Measurements from ENCODE around the gene RPS13.
"Not testable (repeated sequence)": the region's sequence is repeated elsewhere in the genome, so short reads cannot be mapped to it uniquely, and the experiment has no call there.

Gene RPS13

DNA sequence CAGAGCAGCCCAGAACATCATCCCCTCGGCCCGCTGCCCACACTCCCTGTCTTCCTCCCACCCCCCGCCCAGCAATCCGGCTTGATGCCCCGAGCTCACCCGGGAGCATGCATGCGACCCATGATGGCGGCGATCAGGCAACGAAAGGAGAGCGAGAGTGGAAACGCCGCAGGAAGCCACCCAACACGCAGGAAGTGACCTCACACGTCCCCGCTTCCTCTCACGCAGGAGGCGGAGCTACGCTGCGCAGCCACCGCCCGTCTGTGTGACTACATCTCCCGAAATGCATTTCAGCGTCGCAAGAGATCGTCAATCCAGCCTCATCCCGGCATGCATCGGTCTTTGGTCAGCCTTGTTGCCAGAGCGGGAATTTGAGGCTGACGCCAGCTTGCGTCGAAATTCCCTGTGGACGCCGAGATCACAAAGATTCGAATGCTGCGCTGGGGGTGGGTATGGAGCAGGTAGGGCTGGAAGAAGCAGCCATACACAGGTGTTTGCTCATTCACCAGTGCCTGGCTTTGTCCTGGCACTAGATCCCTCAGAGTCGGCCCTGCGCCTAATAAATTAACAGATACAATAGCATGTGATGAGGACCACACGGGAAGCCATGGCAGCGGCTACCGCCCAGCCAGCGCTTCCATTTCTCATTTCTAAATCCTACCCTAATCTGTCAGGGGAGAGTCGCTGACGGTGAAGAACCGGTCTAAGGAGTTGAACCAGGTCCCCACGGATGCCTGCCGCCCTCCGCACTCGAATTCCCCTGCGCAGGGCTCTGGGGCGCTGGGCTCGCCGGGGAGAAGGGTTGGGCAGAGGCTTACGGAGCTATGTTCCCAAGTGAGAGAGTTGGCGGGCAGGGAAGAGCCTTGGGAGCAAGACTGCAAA is at the start of gene RPS13:
Gene RPS13 (minus strand): TSS at position 148 of the 882 bp plus-strand sequence. CDS start 26 bp downstream, at position 122.
- DNase-seq: peak; percentile 89

GRCh38 chr11:17121981-17122380 is 44.5 kb upstream of the RPS13 start:
- no peak for DNase-seq

DNA sequence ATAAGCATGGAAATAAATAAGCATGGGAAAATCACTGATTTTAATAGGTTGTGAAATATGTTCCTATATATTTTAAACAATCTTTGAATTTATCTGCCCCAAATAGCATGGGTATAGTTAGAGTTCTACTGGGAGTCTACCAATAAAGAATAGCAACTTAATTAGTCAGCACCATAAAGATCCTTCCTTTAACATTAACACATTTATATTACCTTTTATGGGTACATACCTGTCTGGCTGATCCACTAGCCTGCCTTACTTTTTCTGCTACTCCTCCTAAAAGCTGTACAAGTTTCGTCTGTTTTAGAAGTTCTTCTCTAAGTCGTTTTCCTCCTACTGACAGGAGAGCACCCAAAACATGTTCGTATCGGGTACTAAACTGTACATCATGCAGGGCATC is 39.8 kb upstream of the RPS13 start:
- DNase-seq: no peak

DNA sequence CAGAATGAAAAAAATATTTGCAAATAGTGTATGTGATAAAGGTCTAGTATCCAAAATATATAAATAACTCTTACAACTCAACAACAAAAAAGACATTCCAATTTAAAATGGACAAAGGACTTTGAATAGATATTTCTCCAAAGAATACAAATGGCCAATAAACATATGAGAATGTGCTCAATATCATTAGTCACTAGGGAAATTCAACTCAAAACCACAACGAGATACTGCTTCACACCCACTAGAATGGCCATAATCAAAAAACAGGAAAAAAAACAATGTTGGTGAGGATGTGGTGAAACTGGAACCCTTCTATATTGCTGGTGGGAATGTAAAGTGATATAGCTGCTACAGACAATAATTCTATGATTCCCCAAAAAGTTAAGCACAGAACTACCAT is 38.6 kb upstream of the RPS13 start:
- no peak for DNase-seq

GRCh38 chr11:17107745-17108144 is 30.3 kb upstream of the RPS13 start:
- DNase-seq: not testable (repeated sequence)

DNA sequence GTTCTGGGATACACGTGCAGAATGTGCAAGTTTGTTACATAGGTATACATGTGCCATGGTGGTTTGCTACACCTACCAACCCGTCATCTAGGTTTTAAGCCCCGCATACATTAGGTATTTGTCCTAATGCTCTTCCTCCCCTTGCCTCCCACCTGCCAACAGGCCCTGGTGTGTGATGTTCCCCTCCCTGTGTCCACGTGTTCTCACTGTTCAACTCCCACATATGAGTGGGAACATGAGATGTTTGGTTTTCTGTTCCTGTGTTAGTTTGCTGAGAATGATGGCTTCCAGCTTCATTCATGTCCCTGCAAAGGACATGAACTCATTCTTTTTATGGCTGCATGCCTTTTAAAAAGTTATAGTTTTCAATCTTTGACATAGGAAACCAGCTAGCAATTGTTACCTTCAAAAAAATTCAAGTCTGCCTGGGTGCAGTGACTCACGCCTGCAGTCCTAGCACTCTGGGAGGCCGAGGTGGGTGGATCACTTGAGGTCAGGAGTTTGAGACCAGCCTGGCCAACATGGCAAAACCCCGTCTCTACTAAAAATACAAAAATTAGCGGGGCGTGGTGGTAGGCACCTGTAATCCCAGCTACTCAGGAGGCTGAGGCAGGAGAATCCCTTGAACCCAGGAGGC is 28.1 kb upstream of the RPS13 start:
- not testable (repeated sequence) for DNase-seq

- DNase-seq: no peak
These were observed 25.0 kb upstream of the RPS13 start for GRCh38 chr11:17102462-17102861.

- no peak for DNase-seq
These were observed 21.2 kb upstream of the RPS13 start for GRCh38 chr11:17098658-17099057.

DNA sequence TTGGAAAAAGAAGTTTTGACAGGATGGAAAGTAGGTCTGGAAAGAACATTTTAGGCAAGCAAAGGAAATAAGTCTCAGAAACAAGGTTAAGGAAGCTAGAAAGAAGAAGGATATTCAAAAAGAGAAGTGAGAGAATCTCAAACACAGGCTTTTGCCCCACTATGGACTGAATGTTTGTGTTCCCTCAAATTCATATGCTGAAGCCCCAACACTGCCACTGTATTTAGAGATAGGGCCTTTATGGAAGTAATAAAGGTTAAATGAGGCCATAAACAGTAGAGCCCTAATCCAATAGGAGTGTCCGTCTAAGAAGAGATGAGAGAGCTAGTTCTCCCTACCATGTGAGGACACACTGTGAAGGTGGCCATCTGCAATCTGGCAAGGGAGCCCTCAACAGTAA is 20.6 kb upstream of the RPS13 start:
- DNase-seq: no peak

GRCh38 chr11:17085976-17086375 is 8.5 kb upstream of the RPS13 start:
- DNase-seq: not testable (repeated sequence)

DNA sequence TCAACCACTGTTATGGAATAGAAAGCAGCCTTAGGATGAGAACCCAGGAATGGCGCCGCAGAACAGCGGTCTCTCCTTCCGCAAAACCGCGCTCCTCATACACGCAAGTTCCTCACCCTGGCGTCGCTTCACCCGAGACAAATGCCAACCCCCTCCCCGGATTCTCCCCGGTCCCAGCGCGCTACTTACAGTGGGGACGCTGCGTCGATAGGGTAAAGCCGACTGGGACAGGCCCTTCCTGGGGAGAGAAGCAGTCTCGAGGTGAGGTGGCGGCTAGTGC is 287 bp downstream of the RPS13 start:
- DNase-seq: no peak

GRCh38 chr11:17076517-17077239 is 789 bp downstream of the RPS13 start:
- no peak for DNase-seq

DNA sequence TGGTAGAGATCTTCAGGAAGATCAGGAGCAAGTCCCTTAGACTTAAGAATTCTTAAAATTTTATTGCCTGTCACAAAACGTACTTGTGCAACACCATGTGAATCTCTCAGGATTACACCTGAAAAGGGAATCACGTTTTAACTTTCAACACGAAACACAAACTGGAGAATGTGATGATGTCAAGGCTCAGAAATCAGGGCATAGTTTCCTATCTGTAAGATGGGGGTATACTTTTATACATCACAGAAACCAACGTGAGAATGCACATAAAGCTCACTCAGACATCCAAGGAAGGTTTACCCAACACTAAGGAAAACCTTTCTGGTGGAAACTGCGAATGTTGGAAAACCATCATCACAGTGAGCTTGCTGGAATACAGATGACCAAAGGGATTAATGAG is 2.0 kb downstream of the RPS13 start:
- no peak for DNase-seq

DNA sequence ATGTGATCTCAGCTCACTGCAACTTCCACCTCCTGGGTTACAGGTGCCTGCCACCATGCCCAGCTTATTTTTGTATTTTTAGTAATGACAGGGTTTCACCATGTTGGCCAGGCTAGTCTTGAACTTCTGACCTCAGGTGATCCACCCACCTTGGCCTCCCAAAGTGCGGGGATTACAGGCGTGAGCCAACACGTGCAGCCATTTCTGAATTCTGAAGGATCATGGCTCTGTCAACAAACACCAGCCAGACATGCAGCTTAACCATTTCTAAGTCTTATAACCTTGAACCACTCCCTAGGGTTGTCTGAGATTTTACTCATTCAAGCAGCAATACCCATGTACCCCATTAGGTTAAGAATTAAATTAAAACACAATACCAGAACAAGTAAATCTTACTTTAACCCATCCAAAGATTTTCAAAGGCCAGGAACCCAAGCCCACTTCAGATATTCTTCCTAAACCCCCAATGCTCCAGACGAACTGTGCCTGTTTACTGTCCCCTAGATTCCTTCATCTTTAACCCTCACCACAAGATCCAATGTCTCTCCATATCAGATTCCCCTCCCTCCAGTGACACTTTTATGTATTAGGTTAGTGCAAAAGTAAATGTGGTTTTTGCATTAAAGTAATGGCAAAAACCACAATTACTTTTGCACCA is 4.0 kb downstream of the RPS13 start:
- no peak for DNase-seq

GRCh38 chr11:17067417-17067816 is 10.1 kb downstream of the RPS13 start:
- DNase-seq: no peak

- DNase-seq: no peak
These were observed 10.8 kb downstream of the RPS13 start for GRCh38 chr11:17066691-17067090.

DNA sequence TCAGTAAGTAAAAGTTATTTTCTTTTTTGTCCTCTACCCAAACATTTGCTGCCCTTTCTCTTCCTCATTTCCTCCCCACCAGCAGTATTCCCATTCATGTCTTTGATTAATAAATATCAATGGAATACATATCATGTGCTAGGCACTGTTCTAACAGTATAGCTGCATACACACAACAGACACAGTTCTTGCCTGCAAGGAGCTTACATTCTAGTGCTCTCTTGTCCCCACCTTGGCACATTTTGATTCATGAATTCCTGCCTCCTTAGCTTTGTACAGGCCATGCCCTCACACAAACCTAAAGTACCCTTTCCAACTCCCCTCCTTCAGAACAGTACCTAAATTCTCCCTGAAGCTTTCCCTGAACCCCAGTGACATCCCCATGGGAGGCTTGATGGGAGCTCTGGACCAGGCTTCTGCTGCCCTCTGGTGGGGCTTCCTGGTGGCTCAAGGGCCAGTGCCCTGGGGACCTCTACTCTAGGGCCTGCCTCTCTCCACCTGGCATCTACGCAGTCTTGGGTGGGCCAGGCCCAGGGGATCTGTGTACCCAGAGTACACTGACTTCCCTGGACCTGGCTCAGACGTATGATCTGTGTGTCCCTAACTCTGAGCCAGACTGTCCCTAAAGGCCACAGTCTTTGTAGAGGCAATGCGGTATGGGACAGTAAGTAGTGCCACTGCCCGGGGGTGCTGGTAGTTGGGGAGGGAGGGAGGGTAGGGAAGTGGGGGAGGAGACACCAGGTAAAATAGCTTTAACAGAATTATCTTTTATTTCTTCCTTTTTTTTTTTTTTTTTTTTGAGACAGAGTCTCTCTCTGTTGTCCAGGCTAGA is 14.1 kb downstream of the RPS13 start:
- DNase-seq: peak; percentile 12

- not testable (repeated sequence) for DNase-seq
These were observed 26.3 kb downstream of the RPS13 start for GRCh38 chr11:17051146-17051545.

GRCh38 chr11:17048491-17048890 is 29.0 kb downstream of the RPS13 start:
- DNase-seq: not testable (repeated sequence)

- no peak for DNase-seq
These were observed 30.8 kb downstream of the RPS13 start for GRCh38 chr11:17046690-17047089.

GRCh38 chr11:17036666-17037658 is 40.5 kb downstream of the RPS13 start:
- DNase-seq: no peak

Measured in NCI-H510A treated with DMSO at 0.1 percent for 48 hours (cell line).